D721Med (cell line): ENCODE data around the gene SSTR3.

Experiments used
- DNase-seq: peaks from one replicate; pipeline ENCODE4 v3.0.0; 2011; ENCODE audit warnings: low spot score; ENCODE audit not compliant: insufficient read length
- FAIRE-seq: peaks from 2 replicates; lab custom pipeline; 2011; peaks lifted over from hg19 to GRCh38; lab: Jason Lieb, UNC
- TF ChIP-seq, protein P1 (sequence below): IDR thresholded peaks from 2 replicates; pipeline ENCODE4 v1.5.1; 2012; ENCODE audit warnings: mild to moderate bottlenecking, control low read depth; ENCODE audit not compliant: insufficient read depth; ENCODE audit errors: missing control alignments

SSTR3 gene

DNA sequence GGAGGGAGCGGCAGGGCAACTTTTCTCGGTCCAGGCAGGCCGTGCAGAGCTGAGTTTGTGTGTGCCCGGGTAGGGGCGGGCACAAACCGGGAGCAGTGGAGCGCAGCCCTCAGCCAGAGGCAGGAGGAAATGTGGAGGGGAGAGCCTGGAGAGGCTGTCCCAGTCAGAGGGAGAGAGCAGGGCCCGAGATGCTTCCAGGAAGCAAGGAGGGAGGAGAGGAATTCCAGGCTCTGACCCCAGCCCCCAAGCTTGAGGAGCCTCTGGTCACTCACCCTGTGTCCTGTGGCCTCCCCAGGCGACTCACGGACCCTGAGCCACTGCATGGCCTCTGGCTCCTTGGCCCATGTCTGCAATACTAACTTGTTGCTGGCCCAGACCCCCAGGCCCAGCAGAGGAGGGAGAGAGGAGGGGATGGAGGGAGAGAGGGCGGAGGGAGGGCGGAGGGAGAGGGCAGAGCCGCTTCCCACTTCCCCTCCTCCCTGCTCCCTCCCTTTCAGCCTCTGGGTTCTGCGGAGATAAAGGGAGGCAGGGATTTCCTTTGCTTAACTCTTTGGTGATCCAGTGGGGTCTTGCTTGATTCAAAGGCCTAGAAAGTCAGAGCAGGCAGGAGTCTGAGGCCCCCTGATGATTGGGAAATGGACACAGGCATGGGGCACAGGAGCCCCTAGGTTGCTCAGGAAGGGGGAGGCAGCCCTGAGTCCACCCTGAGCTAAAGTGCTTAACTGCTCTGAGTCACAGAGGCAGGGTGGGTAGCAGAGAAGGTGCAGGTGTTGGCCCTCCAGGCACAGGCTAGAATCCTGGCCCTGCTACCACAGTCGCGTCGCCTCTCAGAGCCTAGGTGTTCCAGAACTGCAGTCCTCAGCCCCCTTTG lies 24.2 kb downstream of the SSTR3 start, which contains the start of gene C1QTNF6:
C1QTNF6 (minus strand) TSS at position 357 of the 871 bp plus-strand sequence; CDS start at position 323, 34 bp downstream.
- FAIRE-seq, result no peak
- TF ChIP-seq, protein P1, sequence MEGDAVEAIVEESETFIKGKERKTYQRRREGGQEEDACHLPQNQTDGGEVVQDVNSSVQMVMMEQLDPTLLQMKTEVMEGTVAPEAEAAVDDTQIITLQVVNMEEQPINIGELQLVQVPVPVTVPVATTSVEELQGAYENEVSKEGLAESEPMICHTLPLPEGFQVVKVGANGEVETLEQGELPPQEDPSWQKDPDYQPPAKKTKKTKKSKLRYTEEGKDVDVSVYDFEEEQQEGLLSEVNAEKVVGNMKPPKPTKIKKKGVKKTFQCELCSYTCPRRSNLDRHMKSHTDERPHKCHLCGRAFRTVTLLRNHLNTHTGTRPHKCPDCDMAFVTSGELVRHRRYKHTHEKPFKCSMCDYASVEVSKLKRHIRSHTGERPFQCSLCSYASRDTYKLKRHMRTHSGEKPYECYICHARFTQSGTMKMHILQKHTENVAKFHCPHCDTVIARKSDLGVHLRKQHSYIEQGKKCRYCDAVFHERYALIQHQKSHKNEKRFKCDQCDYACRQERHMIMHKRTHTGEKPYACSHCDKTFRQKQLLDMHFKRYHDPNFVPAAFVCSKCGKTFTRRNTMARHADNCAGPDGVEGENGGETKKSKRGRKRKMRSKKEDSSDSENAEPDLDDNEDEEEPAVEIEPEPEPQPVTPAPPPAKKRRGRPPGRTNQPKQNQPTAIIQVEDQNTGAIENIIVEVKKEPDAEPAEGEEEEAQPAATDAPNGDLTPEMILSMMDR, result no peak
- no peak for DNase-seq

DNA sequence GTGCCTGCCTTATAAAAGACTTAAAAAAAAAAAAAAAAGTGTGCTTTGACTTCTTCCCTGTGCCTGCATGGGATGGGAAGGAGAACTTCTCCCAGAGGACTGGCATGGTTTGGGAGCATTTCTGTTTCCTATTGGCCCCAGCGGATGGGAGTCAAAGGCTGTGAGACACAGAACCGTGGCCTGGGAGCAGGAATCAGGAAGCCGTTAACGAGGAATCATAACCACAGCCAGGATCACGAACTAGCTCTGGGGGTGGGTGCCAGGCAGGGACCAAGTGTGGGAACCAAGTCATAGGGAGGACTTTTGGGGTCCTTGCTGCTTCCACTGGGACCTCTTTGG lies 24.8 kb downstream of the SSTR3 start:
- TF ChIP-seq, protein P1, result no peak
- FAIRE-seq, result no peak
- no peak for DNase-seq

DNA sequence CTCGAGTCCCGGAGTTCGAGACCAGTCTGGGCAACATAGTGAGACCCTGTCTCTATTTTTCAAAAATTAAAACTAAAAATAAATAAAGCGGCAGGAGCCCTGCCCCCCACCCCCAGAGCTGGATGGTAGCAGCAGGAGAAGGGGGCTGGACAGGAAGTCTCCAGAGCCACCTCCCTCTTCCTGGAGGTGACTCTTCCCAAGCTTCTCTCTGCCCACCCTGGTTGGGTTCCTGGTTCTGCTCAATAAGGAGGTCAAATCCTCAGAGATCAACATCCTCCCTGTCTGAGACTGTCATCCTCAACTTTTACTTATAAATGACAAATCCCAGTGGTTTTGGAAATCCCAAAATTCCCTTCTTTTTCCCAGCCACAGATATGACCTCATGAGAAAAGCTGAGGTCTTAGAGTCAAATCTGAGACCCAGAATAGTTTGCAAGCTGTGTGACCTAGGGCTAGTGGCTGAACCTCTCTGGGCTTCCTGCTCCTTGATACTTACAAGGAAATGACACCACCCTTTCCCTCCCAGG lies 25.2 kb downstream of the SSTR3 start:
- TF ChIP-seq, protein P1, result no peak
- FAIRE-seq, result no peak

DNA sequence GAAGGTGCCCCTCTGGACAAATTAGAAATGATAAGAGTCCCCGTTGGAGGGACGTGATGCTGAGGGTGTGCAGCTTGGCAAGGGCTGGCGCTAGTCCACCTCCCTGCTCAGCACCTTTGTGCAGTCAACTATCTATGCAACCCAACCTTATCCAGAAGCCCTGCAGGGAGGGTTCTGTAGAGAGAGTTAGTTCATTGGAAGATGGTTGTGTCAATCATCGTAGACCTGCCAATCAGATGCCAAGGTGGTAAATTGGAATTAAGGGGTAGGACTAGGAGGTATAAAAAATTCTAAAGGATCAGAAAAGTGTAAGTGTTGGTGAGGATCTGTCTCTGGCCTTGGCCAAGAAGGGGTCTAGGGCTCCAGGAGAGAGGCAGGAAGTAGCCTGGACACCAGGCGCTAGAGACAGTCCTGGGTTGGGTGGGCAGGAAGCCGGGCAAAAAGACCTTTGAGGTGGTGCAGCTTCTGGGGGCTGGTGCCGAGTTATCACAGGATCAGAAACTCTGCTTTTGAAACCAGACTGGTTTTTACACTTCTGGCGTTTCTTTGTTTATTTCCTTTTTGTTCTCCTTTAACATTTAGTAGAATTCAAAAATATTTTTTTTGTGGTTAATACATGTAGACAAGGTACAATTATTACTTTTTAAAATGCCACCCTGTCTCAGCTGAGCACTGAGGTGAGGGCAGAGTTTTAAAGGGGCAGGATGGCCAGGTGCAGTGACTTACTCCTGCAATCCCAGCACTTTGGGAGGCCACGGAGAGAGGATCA lies 25.9 kb downstream of the SSTR3 start:
- TF ChIP-seq, protein P1, result no peak
- DNase-seq, result no peak
- no peak for FAIRE-seq

More for the DNA sequence above, 25.2 kb downstream of the SSTR3 start:
- DNase-seq, result no peak

DNA sequence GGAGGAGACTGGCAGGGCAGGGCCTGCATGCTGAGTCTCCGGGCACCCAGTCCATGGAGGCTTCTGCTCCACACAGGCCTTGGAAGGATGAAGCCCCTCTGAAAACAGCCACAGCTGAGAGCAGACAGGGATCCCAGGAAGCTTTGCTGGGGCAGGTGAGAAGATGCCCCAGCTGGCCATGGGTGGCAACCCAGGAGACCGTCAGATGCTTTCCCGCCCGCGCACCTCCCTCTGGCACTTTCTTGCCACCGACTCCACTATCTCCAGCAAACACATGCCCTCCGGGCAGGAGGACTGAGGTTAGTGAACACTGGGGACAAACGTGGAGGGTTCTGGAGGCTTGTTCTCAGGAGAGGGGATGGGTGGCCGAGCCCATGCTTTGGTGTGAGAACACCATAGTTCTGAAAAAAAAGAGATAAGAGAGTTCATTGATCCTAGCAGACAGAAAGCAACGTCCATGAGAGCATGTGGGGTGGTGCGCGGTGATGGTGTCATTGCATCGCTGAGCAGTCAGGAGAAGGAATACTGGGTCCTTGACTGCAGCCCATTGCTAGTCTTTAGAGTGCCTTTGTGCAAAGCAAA lies 26.5 kb downstream of the SSTR3 start:
- DNase-seq (no peak), FAIRE-seq (no peak)

DNA sequence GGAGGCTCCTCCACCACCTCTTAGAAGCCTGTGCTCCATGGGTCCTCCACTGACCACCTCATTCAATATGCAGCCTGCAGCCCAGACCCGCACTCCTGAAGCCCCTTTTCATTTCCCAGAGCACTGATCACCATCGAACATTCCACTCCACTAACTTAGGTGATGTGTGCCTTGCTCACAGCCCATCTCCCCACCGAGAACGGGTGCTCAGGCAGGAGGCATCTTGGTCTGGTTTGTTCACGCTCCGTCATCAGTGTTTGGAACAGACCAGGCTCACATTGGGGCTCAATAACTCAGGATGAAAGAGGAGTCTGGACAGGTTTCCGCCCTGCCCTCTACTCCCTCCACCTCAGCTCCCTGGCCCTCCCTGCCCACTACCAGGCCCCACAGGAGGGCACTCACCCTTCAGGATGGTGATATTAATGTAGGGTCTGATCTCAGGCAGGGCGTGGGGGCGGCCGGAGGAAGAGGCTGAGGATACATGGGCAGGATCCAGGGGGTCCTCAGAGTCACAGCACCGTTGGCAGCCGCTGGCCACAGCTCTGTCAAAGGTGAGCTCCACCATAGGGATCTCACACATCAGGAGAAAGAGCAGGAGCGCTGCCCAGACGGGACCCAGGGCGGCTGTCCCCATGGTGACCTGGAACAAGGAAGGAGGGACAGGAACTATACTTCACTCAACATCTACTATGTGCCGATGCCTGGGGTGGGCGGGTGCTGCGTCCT lies 27.3 kb downstream of the SSTR3 start:
- no peak for FAIRE-seq
- TF ChIP-seq, protein P1, result no peak
- no peak for DNase-seq

More for the DNA sequence above, 26.5 kb downstream of the SSTR3 start:
- TF ChIP-seq, protein P1, result no peak
